Measurements from ENCODE around the gene MDFIC2.

Gene MDFIC2

DNA sequence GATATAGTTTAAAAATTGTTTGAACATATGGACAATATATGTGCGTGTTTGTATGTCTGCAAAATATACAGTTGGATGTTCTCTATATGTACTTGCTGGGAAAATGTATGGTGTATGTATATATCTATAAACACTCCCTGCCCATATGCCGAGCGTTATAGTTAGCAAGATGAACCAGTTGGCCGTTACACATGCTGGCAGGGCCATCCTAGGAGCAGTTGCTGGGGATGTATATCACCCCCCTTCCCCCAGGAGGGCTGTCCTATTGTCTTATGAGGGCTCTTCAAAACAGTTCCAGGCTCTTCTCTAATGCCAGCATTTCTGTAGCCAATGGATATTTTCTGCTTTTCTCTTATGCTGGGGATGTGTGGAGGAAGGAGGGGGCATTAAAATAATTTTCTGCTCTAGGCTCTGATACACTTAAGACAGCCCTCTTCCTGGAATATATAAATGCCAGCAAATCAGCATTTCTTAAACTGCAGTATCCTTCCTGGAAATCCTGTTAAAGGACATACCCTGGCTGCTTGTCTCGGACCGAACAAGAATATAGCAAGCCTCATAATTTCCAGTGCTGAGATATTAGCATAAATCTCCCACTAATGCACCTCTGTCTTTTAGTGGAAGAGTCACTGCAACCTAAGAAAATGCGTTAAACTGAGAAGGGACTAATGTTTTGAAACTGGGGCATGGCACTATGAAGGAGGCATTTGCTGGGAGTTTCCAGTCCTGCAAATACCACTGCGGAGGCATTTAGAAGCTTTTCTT is 134.4 kb downstream of the MDFIC2 start:
- no peak for DNase-seq

DNA sequence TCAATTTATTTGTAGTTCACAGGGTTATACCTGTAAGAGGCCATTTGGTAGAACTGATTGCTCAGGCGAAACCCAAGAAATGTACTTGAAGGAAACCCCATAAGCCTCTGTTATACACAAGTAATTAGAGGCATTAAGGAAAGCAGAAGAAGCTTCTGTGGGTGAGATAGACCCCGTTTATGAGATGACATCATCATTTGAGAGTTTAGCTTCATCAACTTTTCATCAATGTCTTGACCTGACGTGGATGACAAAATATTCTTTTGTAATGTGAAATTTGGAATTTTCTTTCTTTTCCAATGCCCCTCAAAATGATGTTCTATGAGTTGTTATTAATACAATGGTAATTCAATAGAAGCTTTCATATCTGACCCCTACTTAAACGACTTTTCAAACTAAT is 136.2 kb downstream of the MDFIC2 start:
- no peak for DNase-seq

DNA sequence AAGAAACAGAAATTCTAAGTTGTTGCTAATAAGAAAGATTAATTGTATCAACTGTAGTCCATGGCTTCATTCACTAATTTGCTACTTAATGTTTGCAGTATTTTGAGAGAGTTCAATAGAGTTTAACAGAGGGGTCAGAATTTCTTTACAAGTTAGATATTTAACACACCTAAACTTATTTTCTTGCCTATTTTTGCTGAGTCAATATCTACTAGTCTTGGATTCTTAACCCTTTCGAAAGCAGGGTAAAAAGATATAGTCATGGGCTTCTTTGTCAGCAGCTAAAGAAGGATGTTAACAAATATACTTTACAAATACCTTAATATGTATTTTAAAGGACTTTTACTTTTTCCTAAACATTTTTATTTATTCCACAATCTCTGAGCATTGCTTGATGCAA is 155.6 kb downstream of the MDFIC2 start:
- DNase-seq, result no peak

DNA sequence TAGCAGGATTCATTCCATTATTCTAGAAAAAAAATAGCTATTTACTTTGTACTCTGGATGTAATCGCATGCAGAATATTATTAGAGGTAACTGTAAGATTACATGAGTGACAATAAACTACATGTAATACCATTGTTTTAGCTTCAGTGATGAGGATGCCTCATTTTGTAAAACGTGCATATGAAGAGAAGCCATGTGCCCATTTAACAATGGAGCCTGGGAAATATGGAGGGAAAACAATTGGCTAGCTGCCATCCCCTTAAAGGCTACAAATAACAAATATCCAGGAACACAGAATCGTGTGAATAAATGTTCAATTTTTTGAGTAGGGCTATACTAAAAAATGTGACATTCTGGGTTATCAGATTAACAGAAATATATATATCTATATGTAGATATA is 161.8 kb downstream of the MDFIC2 start:
- DNase-seq, result no peak

DNA sequence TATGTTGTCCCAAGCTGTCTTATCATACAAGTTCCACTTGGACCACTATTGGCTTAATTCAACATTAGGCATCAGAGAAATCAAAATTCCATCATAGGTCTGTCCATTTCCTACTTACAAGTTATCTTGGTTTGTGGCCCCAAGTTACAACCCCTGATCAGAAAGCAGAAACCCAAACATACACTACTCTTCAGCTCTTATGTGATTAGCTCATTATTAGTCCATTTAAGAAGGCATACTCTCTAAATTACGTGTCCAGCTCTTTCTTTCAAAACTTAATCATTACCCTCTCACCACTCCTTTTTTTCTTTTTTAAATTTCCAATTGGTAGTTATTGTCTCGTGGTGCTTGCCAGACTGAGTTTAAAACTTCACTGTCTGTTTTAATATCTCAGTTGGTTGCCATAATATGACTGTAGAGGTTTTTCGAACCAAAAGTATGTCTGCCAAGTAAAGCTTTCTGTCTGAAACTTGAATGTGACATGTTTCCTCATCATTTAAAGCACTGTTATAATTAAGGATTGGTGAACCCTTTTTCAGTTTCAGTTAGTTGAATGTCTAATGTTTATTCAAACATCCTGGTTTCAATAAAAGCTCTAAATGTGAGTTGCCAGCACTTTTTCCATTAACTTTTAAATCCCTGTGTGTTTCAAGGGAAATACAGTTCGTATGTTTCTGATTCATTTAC is 162.6 kb downstream of the MDFIC2 start:
- no peak for DNase-seq

Measured in NCI-H187 treated with DMSO at 0.1 percent for 48 hours (cell line).